K562 treated with DMSO at 1 percent for 12 hours (cell line): ENCODE measurements around the gene MMEL1. TPM values are rescaled to one million over a fixed set of nuclear protein-coding genes. Genes with fewer than 3 reads are reported as not detected.

Source experiments
- total RNA-seq: library from RNA; unstranded; fragments of 300-600 nt; gene quantifications from 2 replicates; pipeline ENCODE4 v1.2.3, GENCODE V29; 2022; ENCODE audit not compliant: insufficient read depth

Gene MMEL1
- 0.43 TPM in 1 of 2 replicates, not detected in the other for total RNA-seq

GRCh38 chr1:2632561-2633361, at the start of gene MMEL1:
Gene MMEL1 (minus strand): TSS chr1:2633016. CDS start chr1:2629484, 3,532 bp downstream.

GRCh38 chr1:2586154-2587070, 46.4 kb downstream of the MMEL1 start, which contains the start of gene PRXL2B:
Gene PRXL2B (plus strand): TSS chr1:2586777. CDS start chr1:2586886, 109 bp downstream.

GRCh38 chr1:2556277-2556677, 76.5 kb downstream of the MMEL1 start, which contains the start of gene TNFRSF14:
Gene TNFRSF14 (plus strand): TSS chr1:2556371. CDS start chr1:2556665, 294 bp downstream.

Other genes starting within 250 kb of the MMEL1 start
- gene MORN1, start 241.5 kb downstream of the MMEL1 start, total RNA-seq, result 1.6 and 2.1 TPM in 2 replicates
- gene RER1, start 241.2 kb downstream of the MMEL1 start, total RNA-seq, result 75.6 and 112 TPM in 2 replicates
- 8.8 and 12.7 TPM in 2 replicates for gene PEX10, start 220.5 kb downstream of the MMEL1 start, total RNA-seq
- gene PLCH2, start 156.7 kb downstream of the MMEL1 start, total RNA-seq, result not detected in 2 replicates
- gene PANK4, start 106.4 kb downstream of the MMEL1 start, total RNA-seq, result 31.6 and 41.5 TPM in 2 replicates
- not detected in 2 replicates for gene HES5, start 102.8 kb downstream of the MMEL1 start, total RNA-seq
- gene TNFRSF14, start 76.6 kb downstream of the MMEL1 start, total RNA-seq, result 6.3 and 9.2 TPM in 2 replicates
- 12.8 and 16.2 TPM in 2 replicates for gene PRXL2B, start 46.2 kb downstream of the MMEL1 start, total RNA-seq
- gene TTC34, start 168.7 kb upstream of the MMEL1 start, total RNA-seq, result 0.12 TPM in 1 of 2 replicates, not detected in the other